Mucosa of stomach (tissue), 1 donor: Measurements from ENCODE around the gene GNAS.

ENCODE experiments used
- H3K27me3 ChIP-seq: one replicate; pipeline ENCODE4 v1.7.0; 2013; ENCODE audit warnings: mild to moderate bottlenecking, low read length; ENCODE audit not compliant: control insufficient read depth, insufficient read depth
- H3K36me3 ChIP-seq: one replicate; pipeline ENCODE4 v1.7.0; 2013; ENCODE audit warnings: low read length; ENCODE audit not compliant: control insufficient read depth, insufficient read depth
- H3K4me1 ChIP-seq: one replicate; pipeline ENCODE4 v1.7.0; 2013; ENCODE audit warnings: mild to moderate bottlenecking, low read length; ENCODE audit not compliant: control insufficient read depth, insufficient read depth
- H3K4me3 ChIP-seq: one replicate; pipeline ENCODE4 v1.7.0; 2013; ENCODE audit warnings: low read length
- H3K9ac ChIP-seq: one replicate; pipeline ENCODE4 v1.7.0; 2013; ENCODE audit warnings: mild to moderate bottlenecking, low read length, moderate library complexity
- H3K9me3 ChIP-seq: one replicate; pipeline ENCODE4 v1.7.0; 2013; ENCODE audit warnings: mild to moderate bottlenecking, low read length, moderate library complexity; ENCODE audit not compliant: control insufficient read depth
- donor health status: Pancreatic carcinoma.

Gene GNAS

DNA sequence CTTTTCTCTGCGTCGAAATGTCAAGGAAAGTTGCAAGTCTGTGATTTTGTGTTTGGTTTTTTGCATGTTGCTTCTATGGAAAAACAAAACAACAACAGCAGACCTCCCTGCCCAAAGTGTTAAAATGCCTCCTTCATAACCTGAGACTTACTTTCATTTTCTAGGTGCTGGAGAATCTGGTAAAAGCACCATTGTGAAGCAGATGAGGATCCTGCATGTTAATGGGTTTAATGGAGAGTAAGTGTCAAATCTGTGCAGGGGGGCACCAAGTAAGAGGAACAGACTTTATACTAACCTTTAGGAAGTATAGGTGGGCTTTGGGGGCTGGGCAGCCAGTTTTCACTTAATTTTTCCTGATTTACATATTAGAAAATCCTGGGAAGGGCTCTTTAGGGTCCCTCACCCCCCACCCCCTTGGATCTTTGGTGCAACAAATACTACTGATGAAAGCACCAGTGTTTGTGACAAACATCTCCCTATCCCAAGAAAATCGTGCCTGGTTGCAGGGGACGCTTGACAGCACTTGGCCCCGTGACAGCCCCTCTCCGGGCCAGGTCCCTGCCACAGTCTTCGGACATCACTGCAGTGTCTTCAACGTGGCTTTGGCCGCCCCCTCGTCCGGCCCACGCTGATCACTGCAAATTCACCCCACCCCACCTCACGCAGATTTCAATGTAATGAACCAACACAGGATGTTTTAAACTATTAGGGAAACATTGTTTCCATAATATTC is 43.1 kb downstream of the GNAS start:
- Histone ChIP-seq H3K9me3 (no peaks in the 10 kb centered on the region), H3K4me1 (peaks cover 17% of the 10 kb centered on the region), H3K27me3 (no peaks in the 10 kb centered on the region), H3K9ac (no peak overlapping the region), H3K36me3 (no peaks in the 10 kb centered on the region), H3K4me3 (no peak overlapping the region)

DNA sequence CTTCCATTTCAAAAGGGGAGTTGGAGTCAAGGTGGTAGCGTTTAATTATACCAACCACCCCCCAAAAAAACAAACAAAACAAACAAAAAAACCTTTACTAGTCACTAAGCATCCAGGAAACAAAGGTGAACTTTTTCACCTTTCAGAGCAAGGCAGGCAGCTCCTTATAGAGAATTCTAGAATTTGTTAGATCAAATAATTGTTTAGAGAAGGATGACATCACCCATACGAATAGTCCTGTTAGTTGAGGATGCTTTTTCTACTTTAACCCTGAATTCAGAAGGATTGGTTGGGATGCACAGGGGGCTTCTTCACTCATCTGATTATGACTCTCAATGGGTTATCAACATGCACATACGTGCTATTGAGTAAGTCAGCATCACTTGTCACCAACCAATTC is 44.3 kb downstream of the GNAS start:
- Histone ChIP-seq H3K27me3 (no peaks in the 10 kb centered on the region), H3K9ac (no peak overlapping the region), H3K4me3 (no peak overlapping the region), H3K9me3 (no peaks in the 10 kb centered on the region), H3K36me3 (no peaks in the 10 kb centered on the region), H3K4me1 (peaks cover 17% of the 10 kb centered on the region)

DNA sequence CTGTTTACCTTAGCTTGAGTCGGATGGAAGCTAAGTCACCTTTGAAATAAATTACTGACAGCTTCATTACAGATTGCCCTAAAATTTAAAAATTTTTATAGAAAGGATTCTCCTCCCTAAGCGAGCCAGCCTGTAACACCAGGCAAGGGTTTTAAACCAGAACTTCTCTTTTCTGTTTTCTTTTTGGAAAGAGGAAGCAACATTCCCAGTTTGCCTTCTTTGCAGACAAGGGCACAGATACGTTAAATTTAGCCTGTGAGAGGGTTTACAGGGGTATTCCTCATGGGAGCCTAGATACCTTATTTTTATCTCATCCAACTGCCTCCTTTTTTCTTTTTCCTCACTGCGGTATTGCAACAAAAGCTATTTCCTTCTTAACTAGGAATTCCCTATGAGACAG is 45.0 kb downstream of the GNAS start:
- Histone ChIP-seq H3K27me3 (no peaks in the 10 kb centered on the region), H3K4me1 (peaks cover 17% of the 10 kb centered on the region), H3K9me3 (no peaks in the 10 kb centered on the region), H3K4me3 (no peak overlapping the region), H3K9ac (no peak overlapping the region), H3K36me3 (no peaks in the 10 kb centered on the region)

DNA sequence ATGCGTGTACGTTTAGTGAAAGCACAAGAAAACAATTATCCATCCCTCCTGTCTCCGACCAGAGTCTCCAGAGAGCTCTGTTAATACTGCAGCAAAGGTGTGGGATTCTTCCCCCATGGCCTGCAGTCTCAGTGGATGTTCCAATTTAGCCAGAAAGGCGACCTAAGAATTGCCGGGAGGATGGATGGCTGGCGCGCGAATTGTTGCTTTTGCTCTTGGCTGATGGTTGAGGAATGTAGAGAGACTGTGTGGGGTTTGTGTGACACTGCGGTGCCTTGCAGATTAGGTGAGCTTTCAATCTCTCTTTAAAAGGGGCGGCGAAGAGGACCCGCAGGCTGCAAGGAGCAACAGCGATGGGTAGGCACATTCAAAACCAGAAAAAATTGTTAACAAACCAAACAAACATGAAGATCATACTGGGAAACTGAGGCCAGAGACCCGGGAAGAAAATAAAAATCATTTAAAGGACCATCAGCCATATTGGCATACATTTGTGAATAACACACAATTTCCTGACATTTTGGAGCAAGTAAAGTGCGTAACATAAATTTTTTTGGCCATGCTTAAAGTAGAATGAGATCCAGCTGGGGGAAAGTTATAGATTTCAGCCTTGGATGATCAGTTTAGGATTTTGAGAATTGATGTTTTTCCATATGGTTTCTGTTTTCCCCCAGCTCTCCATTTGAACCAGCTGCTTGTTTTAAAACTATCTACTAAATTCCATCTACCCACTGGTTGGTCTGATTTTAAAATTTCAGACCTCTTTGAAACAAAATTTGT is 46.3 kb downstream of the GNAS start:
- Histone ChIP-seq H3K4me3 (no peak overlapping the region), H3K36me3 (no peaks in the 10 kb centered on the region), H3K4me1 (peaks cover 16% of the 10 kb centered on the region), H3K27me3 (no peaks in the 10 kb centered on the region), H3K9me3 (no peaks in the 10 kb centered on the region), H3K9ac (no peak overlapping the region)

DNA sequence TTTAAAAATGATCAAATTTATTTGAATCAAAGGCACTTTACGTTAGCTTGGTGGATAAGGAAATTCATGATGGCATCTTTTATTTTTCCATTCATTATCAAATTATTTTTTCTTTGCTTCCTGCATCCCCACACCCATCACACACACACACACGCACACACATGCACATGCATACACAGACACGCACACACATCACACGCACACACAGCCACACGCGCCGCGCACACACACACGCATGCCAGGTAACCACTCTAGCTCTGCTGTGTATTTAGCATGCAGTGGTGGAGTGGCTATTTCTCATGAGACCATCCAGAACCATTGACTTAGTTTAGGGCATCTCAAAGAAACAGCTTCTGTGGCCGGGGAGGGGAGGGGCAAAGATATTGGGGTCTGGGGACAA is 47.0 kb downstream of the GNAS start:
- peaks cover 10% of the 10 kb centered on the region for H3K4me1 ChIP-seq

DNA sequence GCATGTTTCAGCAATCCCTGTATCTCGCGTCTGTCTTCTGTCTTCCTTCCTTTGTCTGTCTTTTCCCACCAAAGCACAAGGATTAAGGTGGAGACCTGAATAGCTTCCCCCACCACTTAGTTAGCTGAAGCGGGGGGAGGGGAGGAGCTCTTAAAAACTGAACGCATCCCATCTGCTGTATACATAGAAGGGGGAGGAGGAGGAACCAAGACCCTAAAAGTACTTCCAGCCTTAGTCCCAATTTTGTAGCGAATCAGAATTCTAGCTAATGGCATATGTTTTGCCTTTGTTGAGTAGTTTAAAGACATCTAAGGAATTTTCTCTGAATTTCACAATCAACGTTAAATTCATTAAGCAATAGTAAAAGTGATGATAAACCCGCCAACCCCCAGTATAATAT is 47.9 kb downstream of the GNAS start:
- no peak overlapping the region for H3K9ac ChIP-seq
- peaks cover 6% of the 10 kb centered on the region for H3K4me1 ChIP-seq
- H3K9me3 ChIP-seq = no peaks in the 10 kb centered on the region
- no peak overlapping the region for H3K4me3 ChIP-seq
- no peaks in the 10 kb centered on the region for H3K36me3 ChIP-seq
- no peaks in the 10 kb centered on the region for H3K27me3 ChIP-seq

More for the DNA sequence above, 47.0 kb downstream of the GNAS start:
- Histone ChIP-seq H3K36me3 (no peaks in the 10 kb centered on the region), H3K27me3 (no peaks in the 10 kb centered on the region), H3K9me3 (no peaks in the 10 kb centered on the region), H3K4me3 (no peak overlapping the region), H3K9ac (no peak overlapping the region)

DNA sequence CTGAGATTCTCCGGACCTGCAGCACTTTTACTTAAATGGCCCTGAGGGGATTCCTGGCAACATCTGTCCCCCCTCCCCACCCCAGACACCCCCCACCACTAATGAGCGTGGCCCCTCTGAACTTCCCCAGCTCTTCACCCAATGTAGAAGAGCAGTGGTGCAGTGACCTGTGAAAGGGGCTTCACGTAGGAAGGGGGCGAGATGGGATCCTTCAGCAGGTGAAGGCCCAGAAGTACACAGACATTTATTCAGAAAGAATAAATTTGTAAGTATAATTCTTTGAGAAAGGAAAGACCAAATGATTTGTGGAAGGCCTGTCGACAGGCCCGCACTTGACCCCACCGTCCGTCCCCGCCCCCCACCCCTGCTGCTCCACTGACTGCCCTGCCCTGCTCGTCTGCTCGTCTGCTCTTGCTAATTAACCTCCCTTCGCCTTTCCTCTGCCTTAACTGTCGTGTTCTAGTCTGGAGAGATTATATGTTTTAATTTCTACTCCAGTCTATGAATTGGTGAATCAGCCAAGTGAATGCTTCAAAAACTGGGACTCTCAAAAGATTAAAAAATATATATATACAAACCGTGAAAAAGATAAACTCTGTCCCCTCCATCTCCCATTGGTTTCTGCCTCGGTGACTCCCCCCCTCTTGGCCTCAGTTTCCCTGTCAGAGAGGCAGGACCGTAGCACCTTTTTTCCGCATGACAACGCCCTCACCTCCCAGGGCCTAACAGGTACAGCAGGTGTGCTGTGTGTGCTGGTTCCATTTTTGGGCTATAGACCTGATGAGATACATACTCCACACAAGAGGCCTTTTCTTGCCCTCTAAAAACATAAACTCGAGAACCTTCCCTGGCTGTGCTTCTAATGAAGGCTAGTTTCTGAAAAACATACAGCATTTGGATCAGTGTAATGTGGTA is 49.2 kb downstream of the GNAS start:
- Histone ChIP-seq H3K27me3 (no peaks in the 10 kb centered on the region), H3K9me3 (no peaks in the 10 kb centered on the region), H3K9ac (no peak overlapping the region), H3K4me1 (peaks cover 15% of the 10 kb centered on the region), H3K36me3 (peaks cover 4% of the 10 kb centered on the region), H3K4me3 (no peak overlapping the region)

DNA sequence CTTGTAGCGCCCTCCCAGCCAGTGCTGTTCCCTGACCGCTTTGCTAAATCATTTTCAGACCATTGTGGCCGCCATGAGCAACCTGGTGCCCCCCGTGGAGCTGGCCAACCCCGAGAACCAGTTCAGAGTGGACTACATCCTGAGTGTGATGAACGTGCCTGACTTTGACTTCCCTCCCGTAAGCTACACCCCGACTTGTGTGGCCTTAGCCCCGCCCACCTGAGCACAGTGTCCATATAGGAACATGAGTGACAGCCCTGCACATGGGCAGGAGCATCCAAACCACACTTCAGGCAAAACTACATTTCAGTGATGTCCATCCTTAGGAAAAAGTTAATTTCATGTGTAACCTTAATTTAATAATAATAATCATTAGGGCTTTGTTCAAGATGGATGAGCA is 51.1 kb downstream of the GNAS start:
- Histone ChIP-seq H3K27me3 (no peaks in the 10 kb centered on the region), H3K9me3 (no peaks in the 10 kb centered on the region), H3K9ac (no peak overlapping the region), H3K36me3 (peaks cover 4% of the 10 kb centered on the region), H3K4me3 (no peak overlapping the region), H3K4me1 (peaks cover 32% of the 10 kb centered on the region)

DNA sequence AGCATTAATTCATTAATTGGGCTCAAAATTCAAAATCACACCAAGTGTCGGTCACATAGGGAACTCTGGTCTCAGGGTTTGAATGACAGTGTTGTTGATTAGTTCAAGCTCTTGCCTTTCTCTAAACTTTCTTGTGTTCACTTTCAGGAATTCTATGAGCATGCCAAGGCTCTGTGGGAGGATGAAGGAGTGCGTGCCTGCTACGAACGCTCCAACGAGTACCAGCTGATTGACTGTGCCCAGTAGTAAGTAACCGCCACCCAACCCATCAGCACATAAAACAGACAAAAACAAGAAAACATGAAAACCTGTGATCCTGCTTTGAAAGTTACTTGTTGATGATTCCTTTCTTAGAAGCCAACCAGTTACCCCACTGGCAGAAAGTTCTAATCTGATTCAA is 52.7 kb downstream of the GNAS start:
- Histone ChIP-seq H3K27me3 (no peaks in the 10 kb centered on the region), H3K9me3 (no peaks in the 10 kb centered on the region), H3K9ac (no peak overlapping the region), H3K4me3 (no peak overlapping the region), H3K36me3 (peaks cover 6% of the 10 kb centered on the region), H3K4me1 (peaks cover 32% of the 10 kb centered on the region)

DNA sequence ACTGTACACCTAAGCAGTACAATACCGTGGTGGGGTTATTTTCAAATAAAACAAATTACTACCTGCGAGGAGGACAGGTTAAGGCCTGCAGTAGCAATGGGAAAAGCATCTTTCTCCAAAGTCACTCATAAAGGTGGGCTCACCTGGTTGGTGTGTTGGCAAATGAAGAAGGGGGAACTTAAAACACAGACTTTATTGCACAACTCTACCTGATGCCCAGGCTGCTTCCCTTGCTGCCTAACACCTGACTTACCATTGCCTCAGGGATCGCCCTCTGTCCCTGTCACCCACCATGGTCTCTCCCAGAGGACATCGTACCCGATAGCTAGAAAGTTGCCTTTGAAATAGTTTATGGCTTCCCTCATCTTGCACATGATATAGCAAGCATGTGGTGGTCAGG is 53.6 kb downstream of the GNAS start:
- peaks cover 14% of the 10 kb centered on the region for H3K36me3 ChIP-seq

DNA sequence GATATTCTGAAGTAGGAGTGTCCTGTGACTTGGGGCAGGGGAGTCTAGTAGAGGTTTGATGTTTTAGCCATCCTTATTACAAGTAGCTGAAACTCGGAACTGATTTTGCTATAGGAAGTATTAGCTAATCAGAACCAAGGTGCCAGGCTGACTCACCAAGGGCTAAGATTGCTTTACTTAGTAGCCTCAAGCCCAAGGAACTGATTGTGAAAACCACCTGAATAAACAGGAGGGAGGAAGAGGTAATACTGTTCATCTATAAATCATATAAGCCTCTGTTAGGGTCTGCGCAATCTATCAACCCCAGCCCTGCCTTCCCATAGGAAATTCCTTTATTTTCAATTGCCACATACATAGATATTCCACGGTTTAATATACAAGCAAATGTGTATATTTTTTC is 54.4 kb downstream of the GNAS start:
- no peaks in the 10 kb centered on the region for H3K9me3 ChIP-seq
- no peak overlapping the region for H3K4me3 ChIP-seq
- peaks cover 32% of the 10 kb centered on the region for H3K4me1 ChIP-seq
- no peaks in the 10 kb centered on the region for H3K27me3 ChIP-seq
- no peak overlapping the region for H3K9ac ChIP-seq
- peaks cover 18% of the 10 kb centered on the region for H3K36me3 ChIP-seq

More for the DNA sequence above, 53.6 kb downstream of the GNAS start:
- Histone ChIP-seq H3K4me3 (no peak overlapping the region), H3K9ac (no peak overlapping the region), H3K9me3 (no peaks in the 10 kb centered on the region), H3K27me3 (no peaks in the 10 kb centered on the region), H3K4me1 (peaks cover 32% of the 10 kb centered on the region)
